SKM-1 (cell line): Measurements from ENCODE around the gene PRMT7.
"Not testable (repeated sequence)": the region's sequence is repeated elsewhere in the genome, so short reads cannot be mapped to it uniquely, and the experiment has no call there.

Experiments
- DNase-seq: peaks from one replicate; lab custom pipeline; 2025; ENCODE audit not compliant: unreplicated experiment; lab: John Stamatoyannopoulos, UW

Gene PRMT7

GRCh38 chr16:68283801-68284598 is 26.8 kb upstream of the PRMT7 start:
- no peak for DNase-seq

DNA sequence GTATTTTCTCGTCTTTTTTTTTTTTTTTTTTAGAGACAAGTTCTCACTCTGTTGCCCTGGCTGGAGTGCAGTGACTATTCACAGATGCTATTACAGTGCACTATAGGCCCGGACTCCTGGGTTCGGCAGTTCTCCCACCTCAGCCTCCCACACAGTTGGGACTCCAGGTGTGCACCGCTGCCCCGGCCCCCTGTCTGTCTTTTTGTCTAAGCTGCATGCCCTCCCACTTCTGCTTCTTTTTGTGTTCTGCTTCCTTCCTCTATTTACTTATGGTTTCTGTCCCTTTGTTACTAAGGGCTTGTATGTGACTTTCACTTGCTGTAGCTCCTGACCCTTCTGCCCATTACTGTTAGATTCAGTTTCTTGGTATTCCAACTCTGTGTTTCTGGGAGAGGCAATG is 26.0 kb upstream of the PRMT7 start:
- peak; percentile 83 for DNase-seq

- DNase-seq: no peak
These were observed 25.1 kb upstream of the PRMT7 start for GRCh38 chr16:68285683-68286082.

DNA sequence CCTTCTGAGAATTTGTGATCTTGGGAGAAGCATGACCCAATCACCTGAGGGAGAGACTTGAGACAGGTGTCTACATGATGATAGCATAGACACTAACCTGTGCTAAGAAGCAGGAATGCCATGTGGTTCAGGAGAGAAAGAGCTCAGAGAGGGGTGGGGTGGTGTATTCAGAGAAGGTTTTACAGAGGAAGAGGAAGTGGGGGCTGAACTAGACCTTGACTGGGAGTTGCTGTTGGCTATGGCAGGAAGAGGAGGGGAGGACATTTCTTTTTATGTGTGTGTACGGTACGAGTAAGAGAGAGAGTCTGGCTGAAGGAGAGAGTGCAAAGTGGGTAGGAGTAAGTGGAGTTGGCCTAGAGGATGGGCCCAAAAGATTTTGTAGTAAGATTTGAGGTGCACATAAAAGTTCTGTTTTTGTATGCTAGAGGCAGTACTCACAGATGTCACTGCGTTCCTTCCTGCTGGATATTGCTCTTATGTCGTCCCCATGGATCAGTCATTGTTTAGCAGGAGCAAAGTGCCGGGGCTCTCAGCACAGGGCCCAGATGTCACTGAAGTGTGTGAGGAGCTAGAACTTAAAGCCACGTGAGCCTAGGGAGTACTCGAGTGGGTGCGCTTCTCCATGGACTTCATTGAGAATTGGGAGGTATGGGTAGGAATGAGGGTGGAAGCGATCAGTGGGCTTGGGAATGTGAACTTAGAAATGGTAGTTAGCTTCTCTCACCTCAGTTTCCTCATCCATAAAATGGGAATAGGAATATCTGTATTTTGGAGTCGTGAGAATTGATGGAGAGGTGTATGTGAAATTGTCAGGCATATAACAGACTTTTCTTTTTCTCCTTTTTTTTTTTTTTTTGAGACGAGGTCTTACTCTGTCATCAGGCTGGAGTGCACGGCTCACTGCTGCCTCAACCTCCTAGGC is 24.4 kb upstream of the PRMT7 start:
- DNase-seq: peak; percentile 67

DNA sequence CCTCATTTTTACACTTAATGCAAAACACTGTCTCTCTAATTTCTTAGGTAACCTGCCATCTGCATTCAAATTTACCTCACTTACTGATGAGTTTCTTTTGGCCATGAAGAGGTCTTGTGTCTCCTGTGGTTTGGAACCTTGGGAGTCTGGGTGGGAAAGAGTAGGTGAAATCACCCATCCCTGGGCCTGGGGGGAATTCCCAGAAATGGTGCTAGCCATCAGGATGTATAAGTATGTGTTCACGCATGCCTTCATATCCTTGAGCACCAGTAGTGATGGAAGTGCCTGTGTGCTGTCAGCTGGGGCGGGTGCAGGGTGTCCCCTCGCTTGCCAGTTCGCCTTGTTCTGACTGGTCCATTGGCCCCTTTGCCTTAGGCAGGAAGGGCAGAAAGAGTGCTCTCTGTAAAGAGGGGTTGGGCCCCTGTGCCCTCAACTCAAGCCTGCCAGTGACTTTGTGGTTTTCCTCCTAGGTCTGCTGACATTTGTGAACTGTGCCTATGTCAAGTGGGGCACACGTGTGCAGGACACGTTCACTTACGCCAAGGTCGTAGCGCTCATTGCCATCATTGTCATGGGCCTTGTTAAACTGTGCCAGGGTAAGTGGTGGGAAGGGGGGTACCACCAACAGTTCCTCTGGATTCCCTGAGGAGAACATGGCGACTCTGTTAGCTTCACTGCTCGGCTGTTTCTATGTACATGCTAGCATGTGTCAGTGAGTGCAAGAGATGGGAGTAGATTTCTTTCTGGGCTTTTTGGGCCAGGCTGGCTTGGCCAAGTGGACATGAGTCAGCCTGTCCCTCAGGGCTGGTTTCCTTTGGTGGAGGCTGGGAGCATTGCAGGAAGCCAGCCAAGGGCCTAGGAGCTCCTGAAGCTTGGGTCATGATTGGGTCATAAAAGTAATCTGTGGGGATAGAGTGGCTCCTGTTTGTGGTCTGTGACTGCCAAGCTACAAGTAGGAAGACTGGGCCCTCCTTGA is 23.3 kb upstream of the PRMT7 start:
- DNase-seq: no peak

GRCh38 chr16:68288252-68288650 is 22.6 kb upstream of the PRMT7 start:
- no peak for DNase-seq

GRCh38 chr16:68288796-68289195 is 22.0 kb upstream of the PRMT7 start:
- not testable (repeated sequence) for DNase-seq

GRCh38 chr16:68289202-68289601 is 21.6 kb upstream of the PRMT7 start:
- no peak for DNase-seq

DNA sequence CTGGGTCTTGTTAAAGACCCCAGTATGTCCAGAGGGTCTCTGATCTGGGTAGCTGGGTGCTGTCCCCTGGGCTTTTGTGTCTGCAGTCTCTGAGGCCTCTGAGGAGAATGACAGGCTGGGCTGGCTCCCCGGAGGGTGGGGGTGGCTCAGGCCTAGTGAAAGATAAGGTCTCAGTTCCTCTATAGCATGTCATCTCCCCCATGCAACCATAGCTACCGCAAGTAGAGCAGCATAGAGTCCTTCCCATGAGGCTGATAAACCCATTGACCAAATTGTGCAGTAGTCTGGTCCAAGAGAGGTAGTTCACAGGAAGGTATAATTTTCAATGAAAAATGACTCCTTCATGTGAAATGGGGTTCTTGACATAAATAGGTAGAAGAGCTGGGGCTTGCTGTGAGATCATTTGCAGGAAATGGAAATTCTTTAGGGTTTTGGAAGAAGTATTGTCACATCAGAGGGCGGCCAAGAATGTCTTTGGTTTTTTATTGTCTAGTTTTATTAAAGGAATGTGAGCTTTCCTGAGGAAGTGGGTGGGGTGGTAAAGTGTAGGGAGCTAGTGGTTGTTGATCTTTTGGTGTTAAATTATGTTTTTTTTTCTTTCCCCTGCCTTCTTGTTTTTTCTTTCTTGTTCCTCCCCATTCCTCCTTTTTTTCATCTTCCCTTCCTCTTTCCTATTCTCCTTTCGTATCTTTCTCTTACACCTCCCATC is 21.0 kb upstream of the PRMT7 start:
- DNase-seq: no peak

GRCh38 chr16:68290450-68290849 is 20.4 kb upstream of the PRMT7 start:
- DNase-seq: no peak

DNA sequence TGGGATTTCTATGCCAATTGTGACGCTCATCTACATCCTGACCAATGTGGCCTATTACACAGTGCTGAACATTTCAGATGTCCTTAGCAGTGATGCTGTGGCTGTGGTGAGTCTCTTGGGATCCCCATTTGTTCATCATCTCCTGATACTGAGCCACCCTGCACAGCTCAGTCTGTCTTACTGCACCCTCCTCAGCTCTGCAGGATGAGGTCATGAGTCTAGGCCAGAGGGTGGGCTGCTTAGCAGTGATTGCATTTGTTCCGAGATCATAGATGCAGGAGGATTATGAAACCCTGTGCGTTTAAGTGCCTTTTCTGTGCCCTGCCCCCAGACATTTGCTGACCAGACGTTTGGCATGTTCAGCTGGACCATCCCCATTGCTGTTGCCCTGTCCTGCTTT is 19.6 kb upstream of the PRMT7 start:
- no peak for DNase-seq

DNA sequence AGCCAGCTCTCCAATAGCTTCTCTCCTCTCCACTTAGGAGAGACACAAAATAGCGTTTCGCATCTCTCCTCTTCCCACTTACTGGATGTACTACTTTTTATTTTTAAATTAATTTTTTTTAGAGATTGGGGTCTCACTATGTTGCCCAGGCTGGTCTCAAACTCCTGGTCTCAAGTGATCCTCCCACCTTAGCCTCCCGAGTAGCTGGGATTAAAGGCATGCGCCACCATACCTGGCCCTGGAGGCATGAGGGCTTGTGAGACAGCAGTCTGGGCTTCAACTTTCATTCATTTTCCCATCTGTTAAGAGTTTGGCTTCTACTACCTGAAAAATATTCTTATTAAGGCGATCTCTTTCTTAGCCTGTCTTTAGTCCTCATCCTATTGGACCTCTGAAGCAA is 18.4 kb upstream of the PRMT7 start:
- no peak for DNase-seq

- no peak for DNase-seq
These were observed 14.5 kb upstream of the PRMT7 start for GRCh38 chr16:68296291-68296690.

GRCh38 chr16:68296693-68297092 is 14.1 kb upstream of the PRMT7 start:
- DNase-seq: no peak

DNA sequence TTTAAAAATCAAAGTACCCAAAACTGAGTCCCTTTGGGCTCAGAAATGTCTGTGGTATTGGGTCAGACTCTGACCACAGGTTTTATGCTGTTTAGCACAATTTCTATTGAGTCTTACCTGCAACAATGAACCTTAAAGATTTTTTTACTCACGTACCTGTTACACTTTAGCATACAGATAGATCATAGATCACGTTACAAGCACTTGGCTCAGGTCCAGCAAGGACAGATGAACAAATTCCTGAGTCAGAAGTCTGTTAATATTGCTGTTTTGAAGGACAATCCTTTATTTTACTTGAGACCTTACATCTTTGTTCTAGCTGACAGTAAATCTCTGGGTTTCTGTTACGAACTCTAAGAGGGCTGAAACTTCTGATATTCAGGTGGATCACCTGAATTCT is 12.9 kb upstream of the PRMT7 start:
- DNase-seq: no peak

DNA sequence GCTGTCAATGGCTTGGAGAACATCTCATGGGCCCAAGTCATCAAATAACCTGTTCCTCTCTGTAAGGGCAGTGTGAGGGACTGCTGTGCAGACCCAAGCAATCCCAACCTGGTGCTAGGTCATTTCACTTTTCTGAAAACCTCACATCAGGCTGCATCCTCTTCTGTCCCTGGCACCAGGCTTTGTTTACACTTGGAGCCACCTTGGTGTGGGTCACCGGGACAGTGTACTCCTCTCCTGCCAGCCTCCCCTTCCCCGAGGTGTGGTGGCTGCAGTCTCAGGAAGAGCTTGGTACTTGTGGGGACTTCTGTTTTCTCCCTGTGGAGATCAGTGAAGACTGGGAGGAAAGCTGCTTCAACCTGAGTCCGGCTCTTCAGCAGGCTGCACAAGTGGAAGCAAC is 12.5 kb upstream of the PRMT7 start:
- DNase-seq: no peak

- DNase-seq: no peak
These were observed 11.8 kb upstream of the PRMT7 start for GRCh38 chr16:68298907-68299561.

DNA sequence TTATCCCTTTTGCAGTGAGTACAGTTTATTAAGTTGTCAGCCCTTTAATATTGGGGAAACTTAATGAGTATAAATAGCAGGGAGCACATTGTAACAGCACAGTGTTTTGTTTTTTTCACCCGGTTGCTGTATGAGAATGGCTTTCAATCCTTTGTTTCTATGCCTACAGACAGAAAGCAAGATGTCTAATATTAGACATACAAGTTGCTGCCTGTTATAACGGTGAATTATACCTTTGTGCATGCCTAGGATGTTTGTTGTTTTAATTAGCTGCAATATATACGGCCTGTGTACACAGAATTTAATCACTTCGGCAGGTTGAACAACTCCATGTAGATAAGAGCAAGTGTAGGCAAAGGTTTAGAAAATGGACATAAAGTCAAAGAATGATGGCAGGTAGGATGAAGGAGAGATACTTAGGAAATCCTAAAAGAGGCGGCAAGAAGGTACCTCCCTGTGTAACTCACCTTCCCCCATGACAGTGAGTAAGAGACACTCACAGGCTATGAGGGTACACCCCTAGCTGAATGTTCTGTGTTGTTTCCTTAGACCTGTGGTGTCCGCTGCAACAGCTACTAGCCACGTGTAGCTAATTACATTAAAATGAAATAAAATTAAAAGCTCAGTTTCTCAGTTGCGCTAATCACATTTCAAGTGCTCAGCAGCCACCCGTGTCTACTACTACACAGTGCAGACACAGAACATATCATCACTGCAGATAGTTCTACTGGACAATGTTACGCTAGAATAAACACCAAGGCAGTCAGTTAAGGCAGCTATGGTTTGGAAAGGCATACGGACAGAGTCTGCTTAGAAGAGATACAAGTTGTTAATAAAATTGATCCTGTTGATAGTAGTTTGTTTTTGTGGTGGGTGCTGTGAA is 11.0 kb upstream of the PRMT7 start:
- DNase-seq: no peak
